GM18909 (cell line): ENCODE measurements around the gene BLM.
A peak's percentile ranks its signal among the peaks of the same experiment; 100 is the strongest.

Experiments
- ATAC-seq: cut with Tn5 transposase; IDR thresholded peaks from one replicate; pipeline ENCODE4 v1.9.1; 2021; ENCODE audit warnings: mild to moderate bottlenecking; ENCODE audit not compliant: unreplicated experiment, poor library complexity

Gene BLM

DNA sequence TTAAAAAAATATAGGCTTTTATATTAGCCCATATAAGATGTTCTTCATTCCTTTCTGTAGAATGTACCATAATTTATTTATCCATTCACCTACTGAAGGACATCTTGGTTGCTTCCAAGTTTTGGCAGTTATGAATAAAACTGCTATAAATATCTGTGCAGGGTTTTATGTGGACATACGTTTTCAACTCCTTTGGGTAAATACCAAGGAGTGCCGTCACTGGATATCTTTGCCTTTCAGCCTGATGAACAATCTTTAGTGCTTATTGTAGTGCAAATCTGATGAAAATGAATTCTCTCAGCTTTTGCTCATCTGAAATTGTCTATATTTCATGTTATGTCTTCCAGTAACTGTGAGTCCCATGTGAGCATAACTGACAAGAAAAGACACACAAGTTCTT is 26.6 kb upstream of the BLM start:
- ATAC-seq: no peak

DNA sequence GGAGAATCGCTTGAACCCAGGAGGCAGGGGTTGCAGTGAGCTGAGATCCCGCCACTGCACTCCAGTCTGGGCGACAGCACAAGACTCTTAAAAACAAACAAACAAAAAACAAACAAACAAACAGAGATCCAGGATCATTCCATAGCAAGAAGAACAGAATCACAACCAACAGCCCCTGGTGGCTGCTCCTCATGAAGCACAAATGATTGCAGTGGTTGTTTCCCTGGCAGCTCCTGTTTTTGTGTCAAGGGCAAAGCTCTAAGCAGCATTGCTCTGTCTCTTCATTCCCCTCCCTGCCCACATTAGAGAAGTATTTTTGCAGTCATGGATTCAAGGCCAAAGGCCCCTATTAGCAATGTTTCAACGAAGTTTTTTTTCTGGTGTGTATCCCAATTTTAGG is 25.8 kb upstream of the BLM start:
- ATAC-seq: no peak

DNA sequence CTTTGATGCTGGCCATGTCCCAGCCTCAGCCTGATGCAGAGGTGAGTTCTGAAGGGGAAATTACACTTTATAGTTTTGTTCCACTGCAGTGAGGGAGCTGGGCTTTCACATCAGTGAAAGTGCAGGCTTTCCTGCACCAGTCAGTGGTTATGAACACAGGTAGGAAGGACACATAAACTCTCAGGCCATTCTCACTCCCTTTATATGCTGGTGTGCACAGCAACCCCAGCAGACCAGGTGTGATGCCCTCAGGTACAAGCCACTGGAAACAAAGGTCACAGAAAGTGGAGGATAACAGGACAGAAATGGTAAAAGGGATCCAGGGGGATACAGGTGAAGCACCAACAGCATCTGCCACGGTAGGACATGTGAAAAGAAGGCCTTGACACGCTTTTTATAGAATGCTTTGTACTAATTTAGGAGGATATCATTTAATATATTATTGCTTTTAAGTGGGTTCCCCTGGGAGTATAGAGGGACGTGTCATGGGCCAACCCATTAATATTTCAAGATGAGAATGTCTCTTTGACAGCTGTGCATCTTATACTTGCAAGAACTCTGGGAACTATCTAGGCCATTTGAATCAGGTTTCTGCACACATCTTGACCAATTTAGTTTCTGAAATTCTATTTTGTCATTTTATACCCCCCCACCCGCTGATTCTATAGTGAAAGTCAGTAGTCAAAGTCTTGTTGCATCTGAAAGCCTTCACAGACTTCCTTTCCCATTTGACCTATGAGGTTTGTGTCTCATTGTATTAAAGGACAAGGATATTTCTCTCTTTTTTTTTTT is 25.0 kb upstream of the BLM start:
- ATAC-seq: peak; percentile 74

DNA sequence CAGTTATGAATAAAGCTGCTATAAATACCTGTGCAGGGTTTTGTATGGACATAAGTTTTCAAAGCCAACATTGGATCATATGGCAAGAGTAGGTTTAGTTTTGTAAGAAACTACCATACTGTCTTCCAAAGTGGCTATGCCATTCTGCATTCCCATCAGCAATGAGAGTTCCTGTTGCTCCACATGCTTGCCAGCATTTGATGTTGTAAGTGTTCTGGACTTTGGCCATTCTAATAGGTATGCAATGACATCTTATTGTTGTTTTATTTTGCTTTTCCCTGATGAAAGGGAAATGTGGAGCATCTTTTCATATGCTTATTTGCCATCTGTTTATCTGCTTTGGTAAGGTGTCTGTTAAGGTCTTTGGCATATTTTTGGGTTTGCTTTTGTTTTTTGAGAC is 22.2 kb upstream of the BLM start:
- no peak for ATAC-seq

DNA sequence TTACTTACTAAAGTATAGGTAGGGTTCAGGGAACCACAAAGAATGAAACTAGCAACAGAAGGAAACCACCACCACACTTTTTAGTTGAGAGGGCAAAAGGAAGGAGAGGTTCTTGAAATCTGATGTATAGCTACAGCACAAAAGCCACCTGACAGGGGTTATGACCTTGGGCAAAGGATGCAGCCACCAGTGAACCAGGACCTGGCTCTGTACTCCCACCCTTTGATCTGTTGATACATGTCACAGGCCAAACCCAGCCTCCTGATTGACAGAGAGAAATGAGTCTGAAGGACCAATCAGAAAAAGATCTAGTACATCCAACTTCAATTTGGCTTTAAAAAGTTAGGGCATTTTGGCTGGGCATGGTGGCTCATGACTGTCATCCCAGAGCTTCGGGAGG is 20.0 kb upstream of the BLM start:
- ATAC-seq: no peak

DNA sequence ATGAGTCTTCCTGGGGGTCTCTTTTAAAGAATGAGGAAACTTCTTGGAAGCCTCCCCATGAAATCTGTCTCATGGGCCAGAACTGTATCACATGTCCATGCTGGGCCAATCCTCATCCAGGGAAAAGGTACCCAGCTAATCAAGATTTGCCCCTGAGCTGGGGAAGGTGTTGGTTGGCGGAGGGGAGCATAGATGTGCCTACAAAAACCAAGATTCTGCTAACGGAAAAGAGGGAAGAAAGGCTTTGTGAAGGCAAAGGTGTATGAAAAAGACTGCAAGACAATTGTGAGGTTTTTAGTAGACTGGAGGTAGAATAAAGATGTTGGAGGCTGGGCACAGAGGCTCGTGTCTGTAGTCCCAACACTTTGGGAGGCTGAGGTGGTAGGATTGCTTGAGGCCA is 18.5 kb upstream of the BLM start:
- no peak for ATAC-seq

DNA sequence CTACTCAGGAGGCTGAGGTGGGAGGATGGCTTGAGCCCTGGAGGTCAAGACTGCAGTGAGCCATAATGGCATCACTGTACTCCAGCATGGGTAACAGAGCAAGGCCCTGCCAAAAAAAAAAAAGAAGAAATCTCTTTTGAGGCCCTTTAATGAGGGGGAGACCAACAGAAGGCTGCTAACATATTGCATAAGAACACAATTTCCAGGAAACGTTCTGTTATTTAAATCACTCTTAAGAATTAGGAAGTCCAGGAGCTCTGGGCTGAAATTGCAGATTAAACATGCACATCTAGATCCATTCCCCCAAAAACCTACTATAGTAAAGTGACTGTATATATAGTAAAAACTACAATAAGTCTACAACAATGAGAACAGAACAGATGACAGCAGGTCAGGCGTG is 16.1 kb upstream of the BLM start:
- no peak for ATAC-seq

DNA sequence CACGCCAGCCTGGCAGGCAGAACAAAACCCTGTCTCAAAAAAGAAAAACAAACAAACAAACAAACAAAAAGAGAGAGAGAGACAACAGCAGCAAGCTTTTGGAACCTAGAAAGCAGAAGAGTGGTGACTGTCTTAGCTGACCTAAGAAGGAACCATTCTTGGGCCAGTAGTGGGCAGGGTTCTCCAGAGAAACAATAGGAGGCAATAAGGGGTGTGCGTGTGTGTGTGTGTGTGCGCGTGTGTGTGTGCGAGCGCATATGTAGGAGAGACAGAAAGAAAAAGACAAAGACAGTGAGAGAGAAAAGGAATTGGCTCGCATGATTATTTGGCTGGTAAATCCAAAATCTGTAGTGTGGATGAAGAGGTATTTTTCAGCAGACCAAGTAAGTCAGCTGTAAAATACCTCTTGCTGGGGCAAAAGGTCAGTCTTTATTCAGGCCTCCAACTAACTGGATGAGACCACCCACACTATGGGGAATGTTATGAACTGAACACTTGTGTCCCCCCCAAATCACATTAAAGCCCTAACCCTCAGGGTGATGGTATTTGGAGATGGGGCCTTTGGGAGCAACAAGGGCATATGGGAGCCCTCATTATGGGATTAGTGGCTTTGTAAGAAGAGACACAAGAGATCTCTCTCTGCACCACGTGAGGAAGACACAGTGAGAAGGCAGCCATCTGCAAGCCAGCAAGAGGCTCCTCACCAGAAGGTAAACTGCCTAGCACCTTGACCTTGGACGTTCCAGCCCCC is 15.1 kb upstream of the BLM start:
- no peak for ATAC-seq

DNA sequence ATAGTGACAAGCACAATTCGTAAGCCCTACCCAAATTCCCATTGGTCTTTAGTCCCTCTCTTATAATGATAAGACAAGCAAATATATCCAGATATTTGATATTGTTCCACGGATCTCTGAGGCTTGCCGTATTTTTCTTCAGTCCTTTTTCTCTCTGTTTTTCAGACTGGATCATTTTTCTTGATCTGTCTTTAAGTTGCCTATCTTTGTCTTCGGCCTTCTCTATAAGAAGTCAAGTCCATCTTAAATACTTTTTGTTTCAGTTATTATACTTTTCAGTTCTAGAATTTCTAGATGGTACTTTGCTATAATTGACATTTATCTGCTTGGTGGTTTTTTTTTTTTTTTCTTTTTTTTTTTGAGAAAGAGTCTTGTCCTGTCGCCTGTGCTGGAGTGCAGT is 13.7 kb upstream of the BLM start:
- no peak for ATAC-seq

DNA sequence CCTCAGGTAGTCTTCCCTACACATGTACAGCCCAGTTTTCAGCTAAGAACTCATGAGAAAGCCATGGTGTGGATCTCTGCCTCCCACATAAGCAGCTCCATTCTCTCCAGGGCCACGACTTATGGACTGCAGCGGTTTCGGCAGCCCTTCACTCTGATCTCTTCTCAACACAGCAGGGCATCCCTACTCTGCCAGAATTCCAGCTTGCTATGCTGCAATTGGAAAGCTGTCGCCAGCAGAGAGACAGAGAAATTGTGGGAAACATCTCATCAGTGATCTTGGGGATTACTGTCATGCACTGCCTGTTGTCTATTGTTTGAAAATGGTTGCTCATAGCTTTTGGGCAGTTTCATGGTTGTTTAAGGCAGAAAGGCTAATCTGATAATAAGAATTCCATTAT is 11.9 kb upstream of the BLM start:
- ATAC-seq: no peak

DNA sequence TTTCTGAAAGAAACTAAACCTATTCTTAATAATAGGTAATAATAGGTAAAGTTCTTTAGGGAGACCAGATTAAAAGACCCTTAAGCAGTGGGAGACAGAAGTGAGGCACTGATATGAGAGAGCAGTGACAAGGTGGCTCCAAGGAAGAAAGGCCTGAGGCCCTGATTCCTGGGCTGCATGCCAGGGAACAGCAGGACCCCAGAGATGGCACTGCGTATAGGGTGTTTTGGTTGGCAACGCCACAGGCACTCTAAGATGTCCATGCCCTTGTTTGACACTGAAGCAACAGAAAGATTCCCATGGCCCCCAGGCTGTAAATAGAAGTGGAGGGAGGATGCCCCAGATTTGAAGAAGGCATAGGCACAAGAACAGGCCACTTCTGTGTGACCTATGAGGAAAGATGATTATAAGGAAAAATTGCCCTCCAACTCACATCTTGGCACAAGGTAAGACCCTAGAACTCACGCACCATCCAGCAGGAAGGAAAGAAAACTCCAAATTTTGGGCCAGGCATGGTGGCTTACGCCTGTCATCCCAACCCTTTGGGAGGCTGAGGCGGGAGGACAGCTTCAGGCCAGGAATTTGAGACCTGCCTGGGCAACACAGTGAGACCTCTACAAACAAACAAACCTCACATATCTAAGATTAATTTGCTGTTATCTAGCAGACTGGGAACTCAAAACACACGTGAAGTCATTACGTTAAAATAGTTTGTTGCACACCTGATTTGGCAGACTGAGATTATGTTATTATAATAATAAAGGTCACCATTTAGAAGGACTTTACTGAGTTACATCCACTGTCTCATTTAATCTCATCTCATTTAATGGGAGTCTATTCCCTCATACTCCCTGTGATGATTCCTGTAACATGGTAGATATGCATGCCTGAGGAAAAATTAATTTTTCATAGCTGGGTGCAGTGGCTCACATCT is 10.5 kb upstream of the BLM start:
- no peak for ATAC-seq

DNA sequence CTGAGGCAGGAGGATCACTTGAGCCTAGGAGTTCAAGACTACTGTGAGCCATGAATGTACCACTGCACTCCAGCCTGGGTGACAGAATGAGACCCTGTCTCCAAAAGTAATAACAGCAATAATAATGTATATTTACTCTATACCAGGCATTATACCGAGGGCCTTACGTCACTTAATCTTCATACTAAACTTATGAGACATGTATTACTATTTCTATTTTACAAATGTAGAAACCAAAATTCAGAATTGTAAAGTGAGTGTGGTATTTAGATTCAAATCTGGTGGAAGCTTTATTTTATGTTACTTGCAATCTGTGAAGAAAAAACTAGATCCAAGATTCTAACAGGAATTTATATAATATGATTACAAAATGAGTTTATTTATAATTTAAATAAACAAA is 9.7 kb upstream of the BLM start:
- ATAC-seq: no peak

DNA sequence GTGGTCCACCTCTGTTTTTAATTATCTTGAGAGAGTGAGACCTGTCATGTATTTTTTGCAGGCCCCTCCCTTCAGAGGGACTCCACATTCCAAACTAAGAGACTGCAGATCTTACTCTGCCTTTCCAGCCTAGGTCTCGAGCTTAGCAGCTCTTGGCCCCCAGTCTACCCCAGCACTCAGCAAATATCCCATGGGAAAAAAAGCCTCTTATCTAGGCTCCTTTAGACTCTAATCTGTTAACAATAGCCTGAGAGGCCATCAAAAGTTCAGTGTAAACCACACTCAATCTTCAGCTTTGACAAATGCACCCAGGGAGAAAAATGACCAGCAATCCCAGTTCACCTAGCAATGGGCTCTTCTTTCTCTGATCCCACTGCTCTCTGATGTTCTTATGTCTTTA is 8.6 kb upstream of the BLM start:
- no peak for ATAC-seq

DNA sequence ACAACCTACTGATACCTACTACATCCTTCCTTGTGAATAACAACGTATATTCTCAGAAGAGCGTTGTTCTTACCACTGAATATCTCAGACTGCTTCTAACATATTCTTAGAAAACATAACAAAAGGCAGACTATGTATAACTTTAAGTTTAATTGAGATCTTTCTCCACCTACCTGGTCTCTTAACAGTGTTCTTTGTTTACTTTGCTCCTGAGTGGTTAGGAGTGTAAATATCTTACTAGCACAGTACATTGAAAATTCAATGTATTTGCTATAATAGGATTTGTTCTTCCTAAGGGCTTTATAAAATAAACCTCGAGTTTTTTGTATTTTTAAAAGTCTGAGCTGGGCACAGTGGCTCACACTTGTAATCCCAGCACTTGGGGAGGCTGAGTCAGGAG is 7.9 kb upstream of the BLM start:
- no peak for ATAC-seq

DNA sequence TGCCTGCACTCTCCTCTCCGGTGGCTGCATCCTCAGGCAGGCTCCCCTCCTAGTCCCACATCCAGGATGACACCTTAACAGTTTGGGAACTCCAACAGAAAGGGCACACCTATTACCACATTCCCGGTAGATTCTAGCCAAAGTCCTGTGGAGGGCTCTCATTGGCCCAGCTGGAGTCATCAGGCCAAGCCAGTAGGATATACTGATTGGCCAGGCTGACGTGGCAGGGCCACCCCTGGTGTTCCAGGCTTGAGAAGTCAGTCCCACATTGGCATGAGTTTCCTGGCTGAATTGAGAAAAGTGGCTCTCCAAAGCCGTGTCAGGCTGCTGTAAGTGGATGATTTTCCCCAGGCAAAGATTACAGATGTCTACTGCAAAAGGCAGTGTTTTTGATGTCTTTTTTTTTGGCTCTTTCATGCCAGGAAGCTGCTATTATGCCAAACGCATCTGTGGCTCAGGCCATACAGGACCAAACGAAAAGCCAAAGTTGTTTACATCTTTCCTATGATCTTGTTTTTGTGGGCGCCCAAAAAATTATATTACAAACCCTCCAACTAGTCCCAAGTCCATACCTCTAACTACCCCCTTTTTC is 6.6 kb upstream of the BLM start:
- no peak for ATAC-seq

DNA sequence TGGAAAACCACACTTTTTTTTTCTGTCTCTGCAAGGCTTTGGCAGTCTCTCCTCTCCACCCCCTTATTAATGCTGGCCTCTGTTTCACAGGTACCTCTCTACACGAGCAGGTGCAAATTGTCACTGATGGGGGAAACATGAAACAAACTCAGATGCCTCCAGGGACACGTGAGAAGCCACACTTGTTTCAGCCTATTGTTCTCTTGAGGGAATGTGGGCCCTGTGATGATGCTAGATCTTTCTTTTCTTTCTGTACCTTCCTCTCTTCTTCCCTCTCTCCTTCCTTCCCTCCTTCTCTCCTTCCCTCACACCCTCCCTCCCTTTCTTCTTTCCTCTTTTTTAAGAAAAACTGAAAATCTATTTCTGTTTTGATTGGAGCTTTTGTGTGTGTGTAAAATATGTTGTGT is 5.7 kb upstream of the BLM start:
- no peak for ATAC-seq

DNA sequence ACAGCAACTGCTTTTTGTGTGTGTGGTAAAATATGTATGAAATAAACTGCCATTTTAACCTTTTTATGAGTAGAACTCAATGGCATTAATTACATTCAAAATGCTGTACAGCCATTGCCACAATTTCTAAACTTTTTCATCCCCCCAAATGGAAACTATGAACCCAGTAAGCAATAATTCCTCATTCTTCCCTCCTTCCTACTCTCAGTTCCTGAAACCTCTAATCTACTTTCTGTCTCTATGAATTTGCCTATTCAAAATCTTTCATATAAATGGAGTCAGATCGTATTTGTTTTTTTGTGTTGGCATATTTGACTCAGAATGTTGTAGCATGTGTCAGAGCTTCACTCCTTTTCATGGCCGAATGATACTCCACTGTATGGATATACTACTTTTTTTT is 5.3 kb upstream of the BLM start:
- no peak for ATAC-seq

DNA sequence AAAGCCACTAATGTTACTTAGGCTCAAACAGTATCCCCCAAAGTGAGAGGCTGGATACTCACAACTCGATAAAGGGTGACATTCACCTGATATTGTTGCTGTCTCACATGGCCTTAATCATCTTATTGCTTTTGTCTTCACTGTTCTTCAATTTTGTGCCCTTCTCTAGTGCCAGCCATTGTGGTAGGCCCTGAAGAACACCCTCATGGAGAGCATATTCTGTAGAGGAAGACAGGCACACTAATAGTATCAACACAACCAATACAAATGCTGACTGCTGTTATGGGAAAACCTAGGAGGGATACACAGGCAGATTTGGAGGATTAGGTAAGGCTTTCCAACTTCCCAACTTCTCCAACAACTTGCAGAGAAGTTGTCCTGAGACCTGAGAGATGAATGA is 4.1 kb upstream of the BLM start:
- ATAC-seq: no peak

DNA sequence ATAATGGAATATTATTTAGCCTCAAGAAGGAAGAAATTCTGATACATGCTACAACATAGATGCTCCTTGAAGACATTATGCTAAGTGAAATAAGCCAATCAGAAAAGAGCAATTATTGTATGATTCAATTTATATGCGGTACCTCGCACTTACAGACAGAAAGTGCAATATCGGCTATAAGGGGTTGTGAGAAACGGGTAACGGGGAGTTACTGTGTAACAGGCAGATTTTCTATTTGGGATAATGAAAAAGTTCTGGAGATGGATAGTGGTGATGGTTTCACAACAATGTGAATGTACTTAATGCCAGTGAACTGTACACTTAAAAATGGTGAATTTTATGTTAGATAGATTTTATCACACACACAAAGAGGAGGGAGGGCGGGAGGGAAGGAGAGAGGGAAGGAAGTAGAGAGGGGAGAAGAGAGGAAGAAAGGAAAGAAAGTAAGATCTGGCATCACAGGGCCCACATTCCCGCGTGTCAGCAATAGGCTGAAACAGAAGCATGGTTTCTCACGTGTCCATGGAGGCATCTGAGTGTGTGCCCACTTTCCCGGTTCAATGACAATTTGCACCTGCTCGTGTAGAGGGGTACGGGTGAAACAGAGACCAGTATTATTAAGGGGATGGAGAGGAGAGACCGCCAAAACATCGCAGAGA is 700 bp upstream of the BLM start:
- no peak for ATAC-seq

DNA sequence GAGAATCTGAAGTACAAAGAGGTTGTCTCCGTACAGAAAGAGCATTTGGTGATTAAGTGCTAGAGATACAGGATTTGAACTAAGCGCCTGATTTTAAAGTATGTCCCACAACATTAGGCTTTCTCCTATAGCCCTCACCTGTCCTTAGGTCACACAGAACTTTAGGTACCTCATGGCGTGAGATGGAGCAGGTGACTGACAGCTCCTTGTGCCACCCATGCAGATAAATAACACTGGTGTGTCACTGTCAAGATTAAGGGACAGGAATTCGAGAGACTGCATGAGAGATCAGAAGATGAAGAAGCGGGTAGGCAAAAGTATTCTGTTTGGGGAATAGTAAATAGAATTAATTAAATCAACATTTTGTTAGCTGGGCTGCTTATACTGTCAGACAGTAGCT is 1.1 kb downstream of the BLM start:
- no peak for ATAC-seq
